ENCODE results near the gene CRYBB1. TPM values are rescaled to one million over a fixed set of nuclear protein-coding genes. Genes with fewer than 3 reads are reported as not detected.

CRYBB1 gene
- total and polyA plus RNA-seq, 5 donors: 0.25 to 1.3 (median 0.91) TPM

DNA sequence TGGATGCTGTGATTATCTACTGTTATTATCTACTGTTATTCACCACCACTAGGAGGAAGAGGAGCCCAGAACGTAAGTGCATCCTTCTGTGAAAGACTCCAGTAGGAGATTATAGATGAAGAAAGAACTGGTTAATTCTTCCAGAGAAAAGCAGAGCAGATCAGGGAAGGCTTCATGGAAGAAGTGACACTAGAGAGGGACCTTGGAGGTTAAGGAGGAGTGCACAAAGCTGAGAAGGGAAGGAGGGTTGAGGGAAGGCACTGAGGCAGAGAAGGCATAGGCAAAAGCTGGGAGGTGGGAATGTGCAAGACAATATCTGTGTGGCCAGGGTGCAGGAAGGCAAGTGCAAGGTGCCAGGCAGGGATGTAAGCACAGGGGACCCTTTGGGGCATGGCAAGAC is 13.5 kb downstream of the CRYBB1 start:
- Histone ChIP-seq H3K27ac (ENCODE audit: low read length) (no peak overlapping the region), H3K27me3 (ENCODE audit: control insufficient read depth, insufficient read depth) (no peaks in the 10 kb centered on the region), H3K4me1 (ENCODE audit: control insufficient read depth, insufficient read depth, low read length) (no peaks in the 10 kb centered on the region), H3K4me3 (ENCODE audit: low read length) (no peak overlapping the region), H3K9me3 (ENCODE audit: control insufficient read depth, low read length) (no peaks in the 10 kb centered on the region)
- 75% methylated on average over 1 of the region's 1 CpG for WGBS
- ATAC-seq (no peak), DNase-seq (no peak)
- intact Hi-C loops (cut with DNase I): no loop called here

- DNase-seq (no peak), ATAC-seq (no peak)
- Histone ChIP-seq H3K9me3 (ENCODE audit: control insufficient read depth, low read length) (no peaks in the 10 kb centered on the region), H3K27ac (ENCODE audit: low read length) (no peak overlapping the region), H3K4me3 (ENCODE audit: low read length) (no peak overlapping the region), H3K4me1 (ENCODE audit: control insufficient read depth, insufficient read depth, low read length) (no peaks in the 10 kb centered on the region), H3K27me3 (ENCODE audit: control insufficient read depth, insufficient read depth) (no peaks in the 10 kb centered on the region)
- 72% methylated on average over 4 of the region's 4 CpGs for WGBS
- intact Hi-C loops (cut with DNase I): no loop called here
Observed at GRCh38 chr22:26602127-26602526, 15.7 kb downstream of the CRYBB1 start.

DNA sequence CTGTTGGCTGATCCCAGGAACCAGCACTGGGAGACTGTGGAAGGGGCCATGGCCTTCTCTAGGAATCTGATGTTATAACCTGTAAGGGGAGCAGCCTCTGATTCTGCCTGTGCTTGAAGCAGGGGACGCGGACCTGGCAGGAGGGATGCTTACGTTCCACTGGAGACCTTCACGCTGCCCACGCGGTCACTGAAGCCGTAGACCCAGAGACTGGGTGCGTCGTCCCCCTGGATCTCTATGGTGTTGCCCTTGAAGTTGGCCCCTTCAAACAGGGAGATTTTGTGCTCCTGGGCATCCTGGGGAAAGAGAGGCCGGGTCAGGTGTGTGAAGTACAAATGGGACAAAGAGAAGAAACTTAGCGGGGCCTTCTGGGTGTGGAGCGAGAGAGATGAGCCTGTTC is 16.1 kb downstream of the CRYBB1 start:
- no peaks in the 10 kb centered on the region for H3K9me3 ChIP-seq (ENCODE audit: control insufficient read depth, low read length)
- no peak overlapping the region for H3K27ac ChIP-seq (ENCODE audit: low read length)
- DNase-seq: no peak
- no peaks in the 10 kb centered on the region for H3K4me1 ChIP-seq (ENCODE audit: control insufficient read depth, insufficient read depth, low read length)
- WGBS: 83% methylated on average over 12 of the region's 12 CpGs
- no peaks in the 10 kb centered on the region for H3K27me3 ChIP-seq (ENCODE audit: control insufficient read depth, insufficient read depth)
- intact Hi-C loops (cut with DNase I): no loop called here
- H3K4me3 ChIP-seq (ENCODE audit: low read length): no peak overlapping the region
- ATAC-seq: no peak

GRCh38 chr22:26599505-26599904 is 18.3 kb downstream of the CRYBB1 start:
- intact Hi-C loops (cut with DNase I): no loop called here
- no peak for DNase-seq
- Histone ChIP-seq H3K9me3 (ENCODE audit: control insufficient read depth, low read length) (no peaks in the 10 kb centered on the region), H3K4me3 (ENCODE audit: low read length) (no peak overlapping the region), H3K27me3 (ENCODE audit: control insufficient read depth, insufficient read depth) (no peaks in the 10 kb centered on the region), H3K27ac (ENCODE audit: low read length) (no peak overlapping the region), H3K4me1 (ENCODE audit: control insufficient read depth, insufficient read depth, low read length) (no peaks in the 10 kb centered on the region)
- no peak for ATAC-seq
- WGBS: 77% methylated on average over 11 of the region's 11 CpGs

DNA sequence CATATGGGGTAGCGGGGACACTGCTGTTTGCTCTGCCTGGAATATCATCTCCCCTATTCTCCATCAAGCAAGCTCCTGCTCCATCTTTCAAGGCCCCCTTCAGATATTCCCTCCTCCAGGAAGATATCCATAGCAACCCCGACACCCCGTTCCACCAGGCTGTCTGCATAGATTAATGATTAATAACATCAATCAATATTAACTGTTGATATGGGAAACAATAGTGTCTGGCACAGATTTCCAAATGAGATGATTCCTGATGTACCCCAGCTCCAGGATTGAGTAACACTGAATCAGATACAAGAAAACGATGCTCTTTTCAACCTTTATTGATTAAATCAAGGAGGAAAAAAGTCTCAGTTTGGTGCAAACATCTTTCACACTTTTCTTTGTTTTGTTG is 20.3 kb downstream of the CRYBB1 start:
- Histone ChIP-seq H3K9me3 (ENCODE audit: control insufficient read depth, low read length) (no peaks in the 10 kb centered on the region), H3K4me1 (ENCODE audit: control insufficient read depth, insufficient read depth, low read length) (no peaks in the 10 kb centered on the region), H3K27ac (ENCODE audit: low read length) (no peak overlapping the region), H3K27me3 (ENCODE audit: control insufficient read depth, insufficient read depth) (no peaks in the 10 kb centered on the region), H3K4me3 (ENCODE audit: low read length) (no peak overlapping the region)
- 83% methylated on average over 4 of the region's 4 CpGs for WGBS
- no peak for ATAC-seq
- intact Hi-C loops (cut with DNase I): no loop called here
- DNase-seq: no peak

- intact Hi-C loops (cut with DNase I): no loop called here
- Histone ChIP-seq H3K9me3 (ENCODE audit: control insufficient read depth, low read length) (no peaks in the 10 kb centered on the region), H3K4me1 (ENCODE audit: control insufficient read depth, insufficient read depth, low read length) (no peaks in the 10 kb centered on the region), H3K27ac (ENCODE audit: low read length) (no peak overlapping the region), H3K27me3 (ENCODE audit: control insufficient read depth, insufficient read depth) (no peaks in the 10 kb centered on the region), H3K4me3 (ENCODE audit: low read length) (no peak overlapping the region)
- no peak for DNase-seq
- WGBS: 80% methylated on average over 4 of the region's 4 CpGs
- ATAC-seq: no peak
Observed at GRCh38 chr22:26597026-26597425, 20.8 kb downstream of the CRYBB1 start.

DNA sequence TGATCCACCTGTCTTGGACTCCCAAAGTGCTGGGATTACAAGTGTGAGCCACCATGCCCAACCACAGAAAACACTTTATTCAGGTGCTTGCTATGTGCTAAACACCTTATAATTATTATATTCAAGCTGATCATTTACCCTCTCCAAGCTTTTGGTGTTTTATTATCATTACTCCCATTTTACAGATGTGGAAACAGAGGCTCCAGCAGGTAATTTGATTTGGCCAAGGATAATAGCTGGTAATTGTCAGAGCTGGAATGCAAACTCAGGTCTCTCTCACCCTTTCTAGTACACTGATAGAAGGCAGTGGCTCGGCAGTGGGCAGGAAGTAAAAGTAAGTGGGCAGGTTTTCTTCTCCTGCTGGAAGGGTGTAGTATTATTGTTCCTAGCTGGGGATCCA is 24.1 kb downstream of the CRYBB1 start:
- WGBS: 48% methylated on average over 1 of the region's 1 CpG
- intact Hi-C loops (cut with DNase I): loop anchor here in 1 of 4 donors (5.0 kb wide), 1 partner anchor 91 kb away; no protein-coding TSS in a partner anchor
- no peaks in the 10 kb centered on the region for H3K9me3 ChIP-seq (ENCODE audit: control insufficient read depth, low read length)
- DNase-seq (no peak), ATAC-seq (no peak)
- no peaks in the 10 kb centered on the region for H3K27me3 ChIP-seq (ENCODE audit: control insufficient read depth, insufficient read depth)
- no peak overlapping the region for H3K27ac ChIP-seq (ENCODE audit: low read length)
- H3K4me1 ChIP-seq (ENCODE audit: control insufficient read depth, insufficient read depth, low read length): no peaks in the 10 kb centered on the region
- no peak overlapping the region for H3K4me3 ChIP-seq (ENCODE audit: low read length)

- Histone ChIP-seq H3K9me3 (ENCODE audit: control insufficient read depth, low read length) (no peaks in the 10 kb centered on the region), H3K27ac (ENCODE audit: low read length) (no peak overlapping the region), H3K4me3 (ENCODE audit: low read length) (no peak overlapping the region), H3K4me1 (ENCODE audit: control insufficient read depth, insufficient read depth, low read length) (peaks cover 2% of the 10 kb centered on the region), H3K27me3 (ENCODE audit: control insufficient read depth, insufficient read depth) (no peaks in the 10 kb centered on the region)
- 78% methylated on average over 4 of the region's 4 CpGs for WGBS
- DNase-seq: no peak
- no peak for ATAC-seq
- intact Hi-C loops (cut with DNase I): loop anchor here in 1 of 4 donors (5.0 kb wide), 1 partner anchor 90 kb away; no protein-coding TSS in a partner anchor
Observed at GRCh38 chr22:26592421-26592891, 25.4 kb downstream of the CRYBB1 start.

- peak within 1 kb of the TSS; percentile 100 for H3K4me3 ChIP-seq (ENCODE audit: low read length)
- under 1% methylated on average over 72 of the region's 72 CpGs for WGBS
- intact Hi-C loops (cut with DNase I): loop anchor here in 3 of 4 donors (5.0 to 10.0 kb wide), 3 partner anchors 65 to 88 kb away; partner anchors contain the start of gene TFIP11 (in 1 of the 3)
- H3K4me1 ChIP-seq (ENCODE audit: control insufficient read depth, insufficient read depth, low read length): peaks cover 7% of the 10 kb centered on the region
- peak within 1 kb of the TSS; percentile 92 for H3K27ac ChIP-seq (ENCODE audit: low read length)
- DNase-seq: peak; percentile 80 to 93 (median 92)
- no peaks in the 10 kb centered on the region for H3K9me3 ChIP-seq (ENCODE audit: control insufficient read depth, low read length)
- ATAC-seq: peak; percentile 93 to 95
- no peaks in the 10 kb centered on the region for H3K27me3 ChIP-seq (ENCODE audit: control insufficient read depth, insufficient read depth)
Observed at GRCh38 chr22:26589845-26590736, 27.7 kb downstream of the CRYBB1 start, which contains the start of gene TPST2. Gene TPST2 (minus strand): TSS chr22:26590132. CDS start chr22:26541630, 48,502 bp downstream.

GRCh38 chr22:26589367-26589844 is 28.4 kb downstream of the CRYBB1 start:
- peak; percentile 34 to 40 for ATAC-seq
- DNase-seq: peak; percentile 42 to 76 (median 73)
- Histone ChIP-seq H3K27ac (ENCODE audit: low read length) (peak overlapping the region; percentile 92), H3K27me3 (ENCODE audit: control insufficient read depth, insufficient read depth) (no peaks in the 10 kb centered on the region), H3K4me1 (ENCODE audit: control insufficient read depth, insufficient read depth, low read length) (peaks cover 8% of the 10 kb centered on the region), H3K9me3 (ENCODE audit: control insufficient read depth, low read length) (no peaks in the 10 kb centered on the region), H3K4me3 (ENCODE audit: low read length) (peak overlapping the region; percentile 100)
- intact Hi-C loops (cut with DNase I): loop anchor here in 2 of 4 donors (10.0 kb wide), 2 partner anchors 65 to 75 kb away; partner anchors contain the start of gene TFIP11 (in 1 of the 2)
- WGBS: under 1% methylated on average over 44 of the region's 44 CpGs
